ENCODE data around the gene LACTB. TPM values are rescaled to one million over a fixed set of nuclear protein-coding genes. Genes with fewer than 3 reads are reported as not detected.
A peak's percentile ranks its signal among the peaks of the same experiment; 100 is the strongest.

LACTB gene
- total RNA-seq, 1 experiment from 2014 or later: 4.4 TPM

GRCh38 chr15:63084806-63085205 lies 36.9 kb upstream of the LACTB start:
- H3K27me3 ChIP-seq (replicated peaks; ENCODE audit: insufficient read depth, low read depth, low read length, poor library complexity): no peaks in the 10 kb centered on the region
- CTCF ChIA-PET: no interaction called here
- H3K27ac ChIP-seq (ENCODE audit: low read depth, low read length, poor library complexity, severe bottlenecking): no peak overlapping the region
- no peak overlapping the region for H3K4me3 ChIP-seq (ENCODE audit: low read depth, low read length, poor library complexity, severe bottlenecking)
- H3K4me1 ChIP-seq (ENCODE audit: insufficient read depth, low read length, poor library complexity, severe bottlenecking): no peaks in the 10 kb centered on the region
- intact Hi-C loops (cut with micrococcal nuclease; ENCODE audit: unreplicated experiment): no loop called here
- H3K9me3 ChIP-seq (ENCODE audit: low read depth, low read length, poor library complexity, severe bottlenecking): no peaks in the 10 kb centered on the region
- no peaks in the 10 kb centered on the region for H3K36me3 ChIP-seq (ENCODE audit: insufficient read depth, low read length, poor library complexity, severe bottlenecking)
- BruUV-seq (replicated peaks): no TSS peak
- POLR2A ChIA-PET (ENCODE audit: low non-redundant PET): no interaction called here
- no peak for TF ChIP-seq CTCF (conservative IDR thresholded peaks at IDR 0.05; ENCODE audit: low read depth, low read length)
- TF ChIP-seq EZH2 (IDR thresholded peaks at IDR 0.05; ENCODE audit: borderline replicate concordance, low read depth, low read length, poor library complexity, severe bottlenecking): no peak
- no peak for DNase-seq (ENCODE audit: low spot score)

DNA sequence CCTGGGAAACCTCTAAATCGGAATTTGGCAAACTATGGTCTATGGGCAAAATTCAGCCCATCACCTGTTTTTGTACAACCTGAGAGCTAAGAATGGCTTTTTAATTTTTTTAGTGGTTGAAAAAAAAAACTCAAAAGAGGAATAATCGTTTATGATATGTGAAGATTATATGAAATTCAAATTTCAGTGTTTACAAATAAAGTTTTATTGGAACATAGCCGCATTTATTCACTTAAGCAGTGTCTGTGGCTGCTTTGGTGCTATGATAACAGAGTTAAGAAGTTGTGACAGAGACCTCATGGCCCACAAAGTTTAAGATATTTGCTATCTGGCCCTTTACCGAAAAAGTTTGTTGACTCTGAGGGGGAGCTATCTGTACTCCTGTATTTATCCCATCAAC lies 36.4 kb upstream of the LACTB start:
- no TSS peak for BruUV-seq (replicated peaks)
- Histone ChIP-seq H3K9me3 (ENCODE audit: low read depth, low read length, poor library complexity, severe bottlenecking) (no peaks in the 10 kb centered on the region), H3K27me3 (replicated peaks; ENCODE audit: insufficient read depth, low read depth, low read length, poor library complexity) (no peaks in the 10 kb centered on the region), H3K4me3 (ENCODE audit: low read depth, low read length, poor library complexity, severe bottlenecking) (no peak overlapping the region), H3K36me3 (ENCODE audit: insufficient read depth, low read length, poor library complexity, severe bottlenecking) (no peaks in the 10 kb centered on the region), H3K27ac (ENCODE audit: low read depth, low read length, poor library complexity, severe bottlenecking) (no peak overlapping the region), H3K4me1 (ENCODE audit: insufficient read depth, low read length, poor library complexity, severe bottlenecking) (no peaks in the 10 kb centered on the region)
- TF ChIP-seq EZH2 (IDR thresholded peaks at IDR 0.05; ENCODE audit: borderline replicate concordance, low read depth, low read length, poor library complexity, severe bottlenecking) (no peak), CTCF (conservative IDR thresholded peaks at IDR 0.05; ENCODE audit: low read depth, low read length) (no peak)
- intact Hi-C loops (cut with micrococcal nuclease; ENCODE audit: unreplicated experiment): no loop called here
- POLR2A ChIA-PET (ENCODE audit: low non-redundant PET): no interaction called here
- CTCF ChIA-PET: no interaction called here
- no peak for DNase-seq (ENCODE audit: low spot score)

GRCh38 chr15:63086271-63086670 lies 35.4 kb upstream of the LACTB start:
- BruUV-seq (replicated peaks): no TSS peak
- intact Hi-C loops (cut with micrococcal nuclease; ENCODE audit: unreplicated experiment): no loop called here
- H3K4me3 ChIP-seq (ENCODE audit: low read depth, low read length, poor library complexity, severe bottlenecking): no peak overlapping the region
- H3K36me3 ChIP-seq (ENCODE audit: insufficient read depth, low read length, poor library complexity, severe bottlenecking): no peaks in the 10 kb centered on the region
- POLR2A ChIA-PET (ENCODE audit: low non-redundant PET): no interaction called here
- DNase-seq (ENCODE audit: low spot score): peak; percentile 10
- CTCF ChIA-PET: no interaction called here
- no peak for TF ChIP-seq EZH2 (IDR thresholded peaks at IDR 0.05; ENCODE audit: borderline replicate concordance, low read depth, low read length, poor library complexity, severe bottlenecking)
- no peak for TF ChIP-seq CTCF (conservative IDR thresholded peaks at IDR 0.05; ENCODE audit: low read depth, low read length)
- H3K27me3 ChIP-seq (replicated peaks; ENCODE audit: insufficient read depth, low read depth, low read length, poor library complexity): no peaks in the 10 kb centered on the region
- no peak overlapping the region for H3K27ac ChIP-seq (ENCODE audit: low read depth, low read length, poor library complexity, severe bottlenecking)
- no peaks in the 10 kb centered on the region for H3K4me1 ChIP-seq (ENCODE audit: insufficient read depth, low read length, poor library complexity, severe bottlenecking)
- no peaks in the 10 kb centered on the region for H3K9me3 ChIP-seq (ENCODE audit: low read depth, low read length, poor library complexity, severe bottlenecking)

Data from A673 (cell line).